Mesenteric fat pad (tissue), 1 donor: Measurements from ENCODE around the gene TNFRSF4. TPM values are rescaled to one million over a fixed set of nuclear protein-coding genes. Genes with fewer than 3 reads are reported as not detected.

ENCODE experiments used
- microRNA-seq: library from miRNA; unstranded; fragments of <30 nt; microRNA quantifications from one replicate; pipeline ENCODE4 v1.2.0, GENCODE V29; 2020; ENCODE audit warnings: borderline number of aligned reads
- total RNA-seq: library from RNA; stranded (reverse); fragmentation: NEBNext Ultra II Directional; extraction: Animal tissue kit (Norgen Biotek cat#: 25700); gene quantifications from one replicate; pipeline ENCODE4 v1.2.1, GENCODE V29; 2021
- donor health status: DM: yes; HTN: yes; CAD: no.

Gene TNFRSF4
- total RNA-seq, 1 donor from 2014 or later, result 10.7 TPM

Small RNA genes within 50 kb of the gene (microRNA-seq; reads per million reads assigned to microRNA genes)
- 29.8 reads per million, percentile 28 among the genes with 10 or more reads in this experiment for gene MIR200A
- gene MIR200B, result 217 reads per million, percentile 59 among the genes with 10 or more reads in this experiment
- 44.3 reads per million, percentile 36 among the genes with 10 or more reads in this experiment for gene MIR429

Other genes with a start within 250 kb of the TNFRSF4 start
- gene PLEKHN1, start 247.7 kb downstream of the TNFRSF4 start, total RNA-seq, result 0.39 TPM
- gene PERM1, start 232.1 kb downstream of the TNFRSF4 start, total RNA-seq, result not detected
- gene HES4, start 214.1 kb downstream of the TNFRSF4 start, total RNA-seq, result 25.5 TPM
- gene ISG15, start 200.7 kb downstream of the TNFRSF4 start, total RNA-seq, result 47.0 TPM
- 17.6 TPM for gene AGRN, start 194.0 kb downstream of the TNFRSF4 start, total RNA-seq
- not detected for gene RNF223, start 139.8 kb downstream of the TNFRSF4 start, total RNA-seq
- gene C1orf159, start 98.1 kb downstream of the TNFRSF4 start, total RNA-seq, result 9.0 TPM
- gene TTLL10, start 40.3 kb downstream of the TNFRSF4 start, total RNA-seq, result 1.4 TPM
- 0.80 TPM for gene TNFRSF18, start 7.6 kb downstream of the TNFRSF4 start, total RNA-seq
- gene SDF4, start 17.8 kb upstream of the TNFRSF4 start, total RNA-seq, result 144 TPM
- gene B3GALT6, start 18.1 kb upstream of the TNFRSF4 start, total RNA-seq, result 14.1 TPM
- gene C1QTNF12, start 32.6 kb upstream of the TNFRSF4 start, total RNA-seq, result 2.9 TPM
- gene UBE2J2, start 59.7 kb upstream of the TNFRSF4 start, total RNA-seq, result 56.5 TPM
- 2.1 TPM for gene SCNN1D, start 66.3 kb upstream of the TNFRSF4 start, total RNA-seq
- 36.6 TPM for gene ACAP3, start 93.8 kb upstream of the TNFRSF4 start, total RNA-seq
- gene PUSL1, start 94.4 kb upstream of the TNFRSF4 start, total RNA-seq, result 11.6 TPM
- gene INTS11, start 110.5 kb upstream of the TNFRSF4 start, total RNA-seq, result 74.7 TPM
- gene CPTP, start 110.6 kb upstream of the TNFRSF4 start, total RNA-seq, result 19.7 TPM
- gene TAS1R3, start 117.1 kb upstream of the TNFRSF4 start, total RNA-seq, result 0.19 TPM
- gene DVL1, start 135.3 kb upstream of the TNFRSF4 start, total RNA-seq, result 52.1 TPM
- gene MXRA8, start 144.4 kb upstream of the TNFRSF4 start, total RNA-seq, result 109 TPM
- 120 TPM for gene AURKAIP1, start 161.1 kb upstream of the TNFRSF4 start, total RNA-seq
- 162 TPM for gene CCNL2, start 185.2 kb upstream of the TNFRSF4 start, total RNA-seq
- 122 TPM for gene MRPL20, start 193.1 kb upstream of the TNFRSF4 start, total RNA-seq
- gene ANKRD65, start 207.1 kb upstream of the TNFRSF4 start, total RNA-seq, result 4.1 TPM
- 41.1 TPM for gene VWA1, start 221.5 kb upstream of the TNFRSF4 start, total RNA-seq
- gene ATAD3C, start 235.5 kb upstream of the TNFRSF4 start, total RNA-seq, result 0.51 TPM